CD4-positive, alpha-beta memory T cell (primary cell): Measurements from ENCODE around the gene HAPSTR1. TPM values are rescaled to one million over a fixed set of nuclear protein-coding genes. Genes with fewer than 3 reads are reported as not detected.

Source experiments
- CTCF ChIA-PET: fragments of 350-600 bp; sonication (Branson Sonifier 250); formaldehyde crosslinking; loops from one replicate; lab custom pipeline; 2021; ENCODE audit warnings: inconsistent platforms; ENCODE audit not compliant: partially characterized antibody; lab: Charles Lee
- POLR2A ChIA-PET: fragments of 350-600 bp; sonication (Branson Sonifier 250); formaldehyde crosslinking; loops from one replicate; lab custom pipeline; 2021; ENCODE audit not compliant: partially characterized antibody; lab: Charles Lee
- DNase-seq, 5 donors: peaks; one replicate each; pipeline versions ENCODE4 v3.0.0 to v3.0.0-alpha.2; 2020 to 2022; ENCODE audit warnings: mixed read lengths in 1 of 5
- H3K27ac ChIP-seq: one replicate; pipeline ENCODE4 v1.7.0; 2013; ENCODE audit warnings: low read depth, low read length
- H3K27me3 ChIP-seq: 2 replicates; pipeline ENCODE4 v1.7.0; 2013; ENCODE audit warnings: mild to moderate bottlenecking, low read length, moderate library complexity; ENCODE audit not compliant: insufficient read depth
- H3K36me3 ChIP-seq: 2 replicates; pipeline ENCODE4 v1.7.0; 2013; ENCODE audit warnings: mild to moderate bottlenecking, low read length, moderate library complexity; ENCODE audit not compliant: insufficient read depth
- H3K4me1 ChIP-seq: 2 replicates; pipeline ENCODE4 v1.7.0; 2013; ENCODE audit warnings: mild to moderate bottlenecking, low read length, moderate library complexity; ENCODE audit not compliant: insufficient read depth
- H3K4me3 ChIP-seq, 2 donors: one replicate each; pipeline ENCODE4 v1.7.0; 2013; ENCODE audit warnings: low read length in 2 of 2, mild to moderate bottlenecking in 1 of 2
- H3K9me3 ChIP-seq, 2 donors: one replicate each; pipeline ENCODE4 v1.7.0; 2013; ENCODE audit warnings: low read length in 2 of 2, control low read depth in 1 of 2; ENCODE audit not compliant: control insufficient read depth in 1 of 2
- H3K27ac Mint-ChIP-seq, 7 donors: one replicate each; pipeline ENCODE4 v1.8.0; 2020 to 2021; ENCODE audit warnings: mixed read lengths in 7 of 7, mild to moderate bottlenecking in 6 of 7, inconsistent platforms in 3 of 7, moderate library complexity in 3 of 7
- H3K27me3 Mint-ChIP-seq, 2 donors: one replicate each; pipeline ENCODE4 v1.8.0; 2020 to 2021; ENCODE audit warnings: mixed read lengths in 2 of 2
- H3K36me3 Mint-ChIP-seq, 2 donors: one replicate each; pipeline ENCODE4 v1.8.0; 2020 to 2021; ENCODE audit warnings: mixed read lengths in 2 of 2, inconsistent platforms in 1 of 2, mild to moderate bottlenecking in 1 of 2
- H3K4me1 Mint-ChIP-seq, 4 donors: one replicate each; pipeline ENCODE4 v1.8.0; 2020 to 2021; ENCODE audit warnings: mixed read lengths in 4 of 4, mild to moderate bottlenecking in 1 of 4
- H3K4me3 Mint-ChIP-seq, 8 donors: one replicate each; pipeline ENCODE4 v1.8.0; 2020 to 2021; ENCODE audit warnings: mixed read lengths in 8 of 8, mild to moderate bottlenecking in 7 of 8, moderate library complexity in 6 of 8, inconsistent platforms in 3 of 8
- H3K9me3 Mint-ChIP-seq, 8 donors: one replicate each; pipeline ENCODE4 v1.8.0; 2020 to 2021; ENCODE audit warnings: mixed read lengths in 8 of 8, mild to moderate bottlenecking in 5 of 8, inconsistent platforms in 3 of 8, moderate library complexity in 1 of 8
- intact Hi-C: fragments of 100-400 bp; cut with micrococcal nuclease; formaldehyde crosslinking; loops from one replicate; pipeline ENCODE4 v1.15.1; 2023
- polyA plus RNA-seq, 2 donors: library from polyadenylated mRNA; unstranded; fragments of 300-500 nt; fragmentation: Illumina TruSeq; gene quantifications; one replicate each; pipeline ENCODE4 v1.2.3, GENCODE V29; 2021
- total RNA-seq, 2 experiments: library from RNA; stranded (reverse); gene quantifications; one replicate each; pipeline ENCODE4 v1.2.3, GENCODE V29; 2021

The HAPSTR1 gene
- total and polyA plus RNA-seq, 4 experiments from 2014 or later = 7.2 to 90.5 (median 55.4) TPM

DNA sequence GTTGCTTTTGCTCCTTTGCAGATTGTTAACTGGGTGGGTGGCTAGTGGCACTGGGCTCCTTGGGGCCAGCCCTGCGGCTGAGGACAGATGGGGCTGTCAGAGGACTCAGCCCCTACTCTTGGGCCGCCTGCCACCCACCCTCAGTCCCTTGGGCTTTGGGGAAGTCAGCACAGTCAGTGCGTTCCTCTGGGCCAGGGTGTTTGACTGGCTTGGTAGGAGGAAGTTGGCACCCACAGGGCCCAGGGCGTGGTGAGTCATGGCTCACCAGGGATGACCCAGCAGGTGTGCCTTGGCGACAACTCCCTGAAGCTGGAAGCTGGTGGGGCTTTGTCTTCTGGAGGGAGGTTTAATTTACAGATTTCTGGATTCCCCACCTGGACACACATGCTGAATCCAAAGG is 32.4 kb downstream of the HAPSTR1 start:
- Histone ChIP-seq H3K9me3 (no peaks in the 10 kb centered on the region), H3K4me3 (no peak overlapping the region), H3K36me3 (peaks cover under 1% of the 10 kb centered on the region), H3K27me3 (no peaks in the 10 kb centered on the region), H3K4me1 (peaks cover 40% of the 10 kb centered on the region), H3K27ac (no peak overlapping the region)
- H3K36me3 Mint-ChIP-seq = peaks cover 10 to 43% of the 10 kb centered on the region in 2 donors
- peaks cover 0 to 1% (median 0%) of the 10 kb centered on the region in 8 donors for H3K9me3 Mint-ChIP-seq
- CTCF ChIA-PET = interaction anchor here (8.0 kb wide), 1 partner anchor 11 kb away, joined by 32 read pairs; no protein-coding TSS in a partner anchor
- POLR2A ChIA-PET = no interaction called here
- peak overlapping the region in 3 of 7 donors; percentile 17 to 47 (median 30) for H3K27ac Mint-ChIP-seq
- H3K4me1 Mint-ChIP-seq = peaks cover 36 to 84% (median 52%) of the 10 kb centered on the region in 4 donors
- H3K27me3 Mint-ChIP-seq = no peaks in the 10 kb centered on the region
- intact Hi-C loops = no loop called here
- peak overlapping the region in 1 of 8 donors; percentile 15 for H3K4me3 Mint-ChIP-seq
- no peak for DNase-seq

DNA sequence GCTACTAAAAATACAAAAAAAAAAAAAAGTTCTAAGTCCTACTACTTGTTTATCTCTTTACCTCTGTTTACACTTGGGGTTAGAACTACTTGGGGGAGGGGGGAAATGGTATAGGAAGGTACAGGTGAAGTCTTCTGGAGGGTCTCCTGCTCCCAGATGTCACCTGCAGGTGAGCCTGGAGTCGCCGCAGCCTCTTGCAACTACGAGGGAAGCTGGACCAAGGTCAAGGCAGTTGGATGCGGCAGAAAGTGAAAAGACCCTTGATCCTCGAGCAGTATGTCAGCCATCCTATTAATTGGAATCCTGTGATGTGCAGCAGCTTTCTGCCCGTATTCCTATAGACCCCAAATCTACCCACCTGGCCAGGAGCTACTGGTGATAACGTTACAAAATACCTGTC is 33.0 kb downstream of the HAPSTR1 start:
- POLR2A ChIA-PET = interaction anchor here (1.1 to 1.9 kb wide), 3 partner anchors 22 to 85 kb away, joined by 3 to 8 read pairs (median 6); no protein-coding TSS in a partner anchor
- CTCF ChIA-PET = interaction anchor here (1.0 to 8.0 kb wide), 4 partner anchors 11 to 188 kb away, joined by 3 to 32 read pairs (median 5); no protein-coding TSS in a partner anchor
- intact Hi-C loops = no loop called here

DNA sequence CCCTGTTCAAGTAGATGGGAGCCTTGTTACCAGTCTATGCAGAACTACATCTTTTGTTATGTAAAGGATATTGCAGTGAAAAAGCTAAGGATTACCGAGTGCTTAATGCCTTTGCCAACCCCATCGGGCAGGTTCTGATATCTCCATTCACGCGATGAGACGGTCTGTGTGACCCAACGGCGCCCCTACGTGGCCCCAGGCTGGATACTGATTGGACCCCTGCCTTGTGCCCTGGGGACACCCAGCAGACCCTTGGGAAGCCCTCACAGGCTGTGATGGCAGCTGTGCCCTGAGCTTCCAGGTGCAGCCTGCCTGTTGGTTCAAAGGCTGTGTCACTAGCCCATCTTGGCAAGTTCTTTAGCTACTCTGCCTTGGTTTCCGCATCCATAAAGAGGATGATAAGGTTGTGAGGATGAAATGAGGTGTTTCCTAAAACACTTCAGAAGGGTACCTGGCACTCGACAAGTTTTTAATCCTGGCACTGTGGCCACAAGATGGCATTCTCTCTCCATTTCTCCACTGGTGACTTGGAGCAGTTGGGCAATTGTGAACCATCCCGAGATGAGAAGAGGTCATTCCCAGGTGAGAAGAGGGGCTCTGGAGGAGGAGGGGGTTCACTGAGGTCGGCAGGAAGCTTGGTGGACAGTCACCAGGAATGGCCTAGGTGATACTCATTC is 33.6 kb downstream of the HAPSTR1 start:
- Mint-ChIP-seq H3K27me3 (no peaks in the 10 kb centered on the region), H3K4me3 (peak overlapping the region in 1 of 8 donors; percentile 46), H3K9me3 (peaks cover 0 to 1% (median 0%) of the 10 kb centered on the region in 8 donors), H3K4me1 (peaks cover 34 to 77% (median 49%) of the 10 kb centered on the region in 4 donors), H3K36me3 (peaks cover 4 to 32% of the 10 kb centered on the region in 2 donors), H3K27ac (peak overlapping the region in 5 of 7 donors; percentile 19 to 92 (median 65))
- Histone ChIP-seq H3K9me3 (no peaks in the 10 kb centered on the region), H3K4me1 (peaks cover 40% of the 10 kb centered on the region), H3K27me3 (no peaks in the 10 kb centered on the region), H3K4me3 (no peak overlapping the region), H3K27ac (no peak overlapping the region), H3K36me3 (no peaks in the 10 kb centered on the region)
- DNase-seq = no peak
- intact Hi-C loops = loop anchor here (5.0 kb wide), 1 partner anchor 33 kb away; the partner anchor contains the start of gene HAPSTR1
- CTCF ChIA-PET = interaction anchor here (0.7 to 8.0 kb wide), 5 partner anchors 10 to 189 kb away, joined by 3 to 32 read pairs (median 5); no protein-coding TSS in a partner anchor
- POLR2A ChIA-PET = interaction anchor here (1.1 to 1.9 kb wide), 3 partner anchors 23 to 86 kb away, joined by 3 to 8 read pairs (median 6); no protein-coding TSS in a partner anchor

More for the DNA sequence above, 33.0 kb downstream of the HAPSTR1 start:
- H3K4me3 ChIP-seq = no peak overlapping the region
- H3K27ac ChIP-seq = no peak overlapping the region
- Mint-ChIP-seq H3K9me3 (peaks cover 0 to 1% (median 0%) of the 10 kb centered on the region in 8 donors), H3K4me3 (peak overlapping the region in 1 of 8 donors; percentile 10), H3K27me3 (no peaks in the 10 kb centered on the region), H3K27ac (peak overlapping the region in 4 of 7 donors; percentile 15 to 67 (median 40)), H3K36me3 (peaks cover 9 to 37% of the 10 kb centered on the region in 2 donors), H3K4me1 (peaks cover 38 to 83% (median 52%) of the 10 kb centered on the region in 4 donors)
- no peak for DNase-seq
- no peaks in the 10 kb centered on the region for H3K27me3 ChIP-seq
- H3K9me3 ChIP-seq = no peaks in the 10 kb centered on the region
- peaks cover 40% of the 10 kb centered on the region for H3K4me1 ChIP-seq
- H3K36me3 ChIP-seq = no peaks in the 10 kb centered on the region

DNA sequence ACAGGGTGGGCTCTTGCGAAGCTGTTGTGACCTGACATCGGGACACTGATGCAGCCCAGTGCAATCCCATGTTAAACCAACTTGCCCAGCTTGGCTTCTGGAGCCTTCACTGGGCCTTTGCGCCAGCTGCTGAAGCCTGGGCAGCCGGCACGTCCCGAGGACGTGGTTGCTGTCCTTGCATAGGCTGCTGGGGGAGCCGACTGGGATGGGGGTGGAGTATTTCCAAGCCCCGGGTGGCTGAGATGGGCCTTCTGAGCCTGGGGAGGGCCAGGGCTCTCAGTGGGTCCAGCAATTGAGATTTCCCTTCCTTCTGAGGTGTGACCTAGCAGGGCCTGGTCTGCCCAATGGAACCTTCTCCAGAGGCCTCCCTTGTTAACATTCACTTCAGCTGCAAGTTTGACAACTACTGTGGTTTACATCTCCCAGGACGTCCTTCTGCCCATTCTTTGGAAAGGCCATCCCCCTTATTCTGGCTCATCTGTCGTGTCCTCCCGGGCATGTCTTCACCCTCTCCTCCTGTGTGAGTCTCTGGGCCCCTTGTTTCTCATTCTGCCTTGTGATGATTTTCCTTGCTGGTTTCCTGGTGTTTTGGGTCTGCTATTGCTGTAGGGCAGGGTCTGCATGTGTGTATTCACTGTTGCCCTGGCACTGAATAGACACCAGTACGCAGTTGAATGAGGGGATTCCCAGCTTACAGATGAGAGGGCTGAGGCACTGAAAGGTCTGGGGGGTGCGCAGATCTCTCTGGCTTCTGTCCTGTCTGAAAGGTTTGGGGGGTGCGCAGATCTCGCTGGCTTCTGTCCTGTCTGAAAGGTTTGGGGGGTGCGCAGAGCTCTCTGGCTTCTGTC is 34.4 kb downstream of the HAPSTR1 start:
- Histone ChIP-seq H3K4me3 (no peak overlapping the region), H3K4me1 (peaks cover 40% of the 10 kb centered on the region), H3K9me3 (no peaks in the 10 kb centered on the region), H3K27me3 (no peaks in the 10 kb centered on the region), H3K27ac (peak overlapping the region; percentile 13), H3K36me3 (no peaks in the 10 kb centered on the region)
- H3K4me1 Mint-ChIP-seq = peaks cover 34 to 73% (median 49%) of the 10 kb centered on the region in 4 donors
- ChIA-PET CTCF (interaction anchor here (0.7 to 8.0 kb wide), 4 partner anchors 9 to 117 kb away, joined by 4 to 32 read pairs (median 6); no protein-coding TSS in a partner anchor), POLR2A (interaction anchor here (0.6 to 1.9 kb wide), 6 partner anchors 9 to 86 kb away, joined by 3 to 8 read pairs (median 4); no protein-coding TSS in a partner anchor)
- no peaks in the 10 kb centered on the region for H3K27me3 Mint-ChIP-seq
- H3K9me3 Mint-ChIP-seq = peaks cover 0 to 1% (median 0%) of the 10 kb centered on the region in 8 donors
- no peak for DNase-seq
- intact Hi-C loops = loop anchor here (5.0 kb wide), 1 partner anchor 34 kb away; the partner anchor contains the start of gene HAPSTR1
- H3K27ac Mint-ChIP-seq = peak overlapping the region; percentile 52 to 91 (median 73)
- peak overlapping the region in 1 of 8 donors; percentile 2 for H3K4me3 Mint-ChIP-seq
- H3K36me3 Mint-ChIP-seq = peaks cover 3 to 28% of the 10 kb centered on the region in 2 donors

DNA sequence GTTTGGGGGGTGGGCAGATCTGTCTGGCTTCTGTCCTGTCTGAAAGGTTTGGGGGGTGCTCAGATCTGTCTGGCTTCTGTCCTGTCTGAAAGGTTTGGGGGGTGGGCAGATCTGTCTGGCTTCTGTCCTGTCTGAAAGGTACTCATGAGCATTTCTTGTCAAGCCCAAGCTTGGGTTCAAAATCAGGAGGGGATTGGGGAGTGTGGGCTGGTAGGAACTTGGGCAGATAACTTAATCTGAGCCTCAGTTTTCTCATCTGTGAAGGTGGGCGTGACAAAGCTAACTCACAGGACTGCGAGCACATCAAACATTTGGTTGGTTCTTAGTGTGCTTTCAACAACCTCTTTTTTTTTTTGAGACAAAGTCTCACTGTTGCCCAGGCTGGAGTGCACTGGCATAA is 35.2 kb downstream of the HAPSTR1 start:
- H3K4me1 ChIP-seq = peaks cover 40% of the 10 kb centered on the region
- peak overlapping the region; percentile 10 for H3K27ac ChIP-seq
- H3K27me3 ChIP-seq = no peaks in the 10 kb centered on the region
- intact Hi-C loops = loop anchor here (5.0 kb wide), 1 partner anchor 34 kb away; the partner anchor contains the start of gene HAPSTR1
- ChIA-PET CTCF (interaction anchor here (1.6 to 2.0 kb wide), 3 partner anchors 10 to 117 kb away, joined by 3 to 6 read pairs (median 5); no protein-coding TSS in a partner anchor), POLR2A (interaction anchor here (0.6 to 1.7 kb wide), 4 partner anchors 8 to 165 kb away, joined by 3 to 12 read pairs (median 3); partner anchors contain the start of gene HAPSTR1)
- DNase-seq = no peak
- Mint-ChIP-seq H3K4me3 (peak overlapping the region in 1 of 8 donors; percentile 69), H3K9me3 (peaks cover 0 to 1% (median 0%) of the 10 kb centered on the region in 8 donors), H3K27me3 (no peaks in the 10 kb centered on the region), H3K36me3 (peaks cover 3 to 28% of the 10 kb centered on the region in 2 donors), H3K27ac (peak overlapping the region; percentile 52 to 91 (median 79)), H3K4me1 (peaks cover 35 to 68% (median 50%) of the 10 kb centered on the region in 4 donors)
- H3K36me3 ChIP-seq = no peaks in the 10 kb centered on the region
- no peak overlapping the region for H3K4me3 ChIP-seq
- no peaks in the 10 kb centered on the region for H3K9me3 ChIP-seq
